GM23248 (cell line): ENCODE results near the gene RAD51C. TPM values are rescaled to one million over a fixed set of nuclear protein-coding genes. Genes with fewer than 3 reads are reported as not detected.
"Not testable (repeated sequence)": the region's sequence is repeated elsewhere in the genome, so short reads cannot be mapped to it uniquely, and the experiment has no call there.

Source experiments
- DNase-seq: peaks from one replicate; pipeline ENCODE4 v3.0.0-alpha.2; 2015
- H2AFZ ChIP-seq: fragments of 200-600 bp; sonication (generic); 2 replicates; pipeline ENCODE4 v1.6.1; 2016; ENCODE audit warnings: antibody characterized with exemption
- H3F3A ChIP-seq: fragments of 200-600 bp; sonication (generic); 2 replicates; pipeline ENCODE4 v1.6.1; 2016; ENCODE audit warnings: mild to moderate bottlenecking, antibody characterized with exemption, mixed run types; ENCODE audit not compliant: insufficient read depth
- H3K27ac ChIP-seq: fragments of 200-600 bp; sonication (generic); 2 replicates; pipeline ENCODE4 v1.5.1; 2016; ENCODE audit warnings: mild to moderate bottlenecking
- H3K27me3 ChIP-seq: fragments of 200-600 bp; sonication (generic); replicated peaks from 2 replicates; pipeline ENCODE4 v1.6.1; 2016; ENCODE audit warnings: mild to moderate bottlenecking; ENCODE audit not compliant: insufficient read depth
- H3K36me3 ChIP-seq: fragments of 200-600 bp; sonication (generic); 2 replicates; pipeline ENCODE4 v1.6.1; 2016; ENCODE audit warnings: low read depth, mild to moderate bottlenecking
- H3K4me1 ChIP-seq: fragments of 200-600 bp; sonication (generic); 2 replicates; pipeline ENCODE4 v1.6.1; 2016; ENCODE audit warnings: mild to moderate bottlenecking; ENCODE audit not compliant: insufficient read depth
- H3K4me2 ChIP-seq: fragments of 200-600 bp; sonication (generic); one replicate; pipeline ENCODE4 v1.6.1; 2016; ENCODE audit warnings: mild to moderate bottlenecking; ENCODE audit not compliant: unreplicated experiment
- H3K4me3 ChIP-seq: fragments of 200-600 bp; sonication (generic); 2 replicates; pipeline ENCODE4 v1.5.1; 2016; ENCODE audit warnings: mild to moderate bottlenecking
- H3K79me2 ChIP-seq: fragments of 200-600 bp; sonication (generic); 2 replicates; pipeline ENCODE4 v1.6.1; 2016; ENCODE audit warnings: mild to moderate bottlenecking; ENCODE audit not compliant: insufficient read depth
- H3K9ac ChIP-seq: fragments of 200-600 bp; sonication (generic); 2 replicates; pipeline ENCODE4 v1.6.1; 2016; ENCODE audit warnings: mild to moderate bottlenecking
- H3K9me2 ChIP-seq: fragments of 200-600 bp; sonication (generic); 2 replicates; pipeline ENCODE4 v1.6.1; 2016; ENCODE audit warnings: mixed run types, mild to moderate bottlenecking, moderate library complexity; ENCODE audit not compliant: insufficient read depth
- H3K9me3 ChIP-seq: fragments of 200-600 bp; sonication (generic); one replicate; pipeline ENCODE4 v1.6.1; 2017; ENCODE audit warnings: low read depth
- H4K20me1 ChIP-seq: fragments of 200-600 bp; sonication (generic); 2 replicates; pipeline ENCODE4 v1.6.0; 2016; ENCODE audit not compliant: insufficient read depth
- EZH2 ChIP-seq: fragments of 200-600 bp; sonication (generic); IDR thresholded peaks from 2 replicates; pipeline ENCODE4 v1.6.1; 2018; ENCODE audit warnings: antibody characterized with exemption, mild to moderate bottlenecking; ENCODE audit not compliant: insufficient read depth, poor library complexity, severe bottlenecking
- EZH2phosphoT487 ChIP-seq: fragments of 200-600 bp; sonication (generic); IDR thresholded peaks from 2 replicates; pipeline ENCODE4 v1.6.1; 2018; ENCODE audit warnings: antibody characterized with exemption, moderate library complexity, mild to moderate bottlenecking, low read depth; ENCODE audit not compliant: insufficient read depth
- WGBS, 2 experiments: methylation state at CpG; one replicate each; pipeline ENCODE4 v1.1.6; 2015 to 2017; ENCODE audit warnings: low lambda C conversion rate in 2 of 2, low coverage in 1 of 2; ENCODE audit errors: missing lambda C conversion rate in 2 of 2; 5-methylcytosine and 5-hydroxymethylcytosine counted together
- in situ Hi-C: fragments of 300-500 bp; cut with MboI; formaldehyde crosslinking; loops from 2 replicates; pipeline ENCODE4 v1.15.0; 2020
- polyA plus RNA-seq: library from polyadenylated mRNA; unstranded; fragments of >200 nt; fragmentation: Nextera tagmentation; extraction: Ambion mirVana; gene quantifications from 2 replicates; pipeline ENCODE4 v1.2.1, GENCODE V29; 2016
- total RNA-seq: library from RNA; depleted of rRNA; stranded (reverse); fragments of >200 nt; shearing (Covaris generic); gene quantifications from 2 replicates; pipeline ENCODE4 v1.2.3, GENCODE V29; 2014

RAD51C gene
- total and polyA plus RNA-seq, 2 experiments from 2014 or later = 17.2 to 40.2 TPM

DNA sequence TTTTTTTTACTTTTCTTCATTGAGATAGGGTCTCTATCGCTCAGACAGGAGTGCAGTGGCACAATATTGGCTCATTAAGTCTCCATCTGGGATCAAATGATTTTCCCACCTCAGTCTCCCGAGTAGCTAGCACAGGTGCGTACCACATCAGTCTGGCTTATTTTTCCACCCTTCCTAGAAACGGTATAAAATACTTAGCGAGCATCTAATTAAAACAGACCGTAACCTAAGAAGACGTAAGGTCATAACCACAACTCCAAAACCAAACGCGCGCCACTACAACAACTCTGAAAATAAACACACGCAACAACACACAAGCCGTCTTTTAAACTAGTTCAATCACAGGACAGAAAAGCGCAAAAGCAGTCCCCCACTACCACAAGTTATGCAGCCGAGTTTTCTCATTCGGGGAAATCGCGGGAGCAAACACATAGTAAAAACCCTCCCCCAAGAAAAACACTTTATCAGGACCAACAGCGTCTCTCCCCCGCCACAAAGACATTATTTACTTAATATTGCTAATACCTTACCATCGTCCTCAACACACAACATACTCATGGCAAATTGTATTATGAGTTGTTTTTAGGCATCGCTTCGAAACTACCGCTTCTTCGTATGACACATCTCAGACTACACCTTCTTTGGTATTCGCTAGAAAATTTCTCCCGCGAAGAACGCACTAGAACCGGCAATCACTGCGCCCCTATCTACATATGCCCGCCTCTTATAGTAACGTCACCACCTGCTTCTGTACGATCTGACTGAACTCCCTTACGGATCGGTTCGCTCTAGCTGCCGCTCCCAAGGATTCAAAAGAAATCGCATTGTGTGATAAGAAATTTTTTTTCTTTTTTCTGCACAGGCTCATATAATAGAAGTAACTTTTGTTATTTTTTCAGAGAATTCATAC is 33.3 kb upstream of the RAD51C start:
- Histone ChIP-seq H3K9me3 (no peaks in the 10 kb centered on the region), H3K27me3 (no peaks in the 10 kb centered on the region), H3K9ac (peak overlapping the region; percentile 89), H3K27ac (peak overlapping the region; percentile 63), H3F3A (peaks cover 6% of the 10 kb centered on the region), H3K4me1 (no peaks in the 10 kb centered on the region), H3K36me3 (no peaks in the 10 kb centered on the region), H3K9me2 (no peaks in the 10 kb centered on the region), H2AFZ (peak overlapping the region; percentile 81), H3K4me3 (peak overlapping the region; percentile 63), H4K20me1 (no peaks in the 10 kb centered on the region), H3K4me2 (peak overlapping the region; percentile 77), H3K79me2 (no peaks in the 10 kb centered on the region)
- TF ChIP-seq EZH2 (no peak), EZH2phosphoT487 (no peak)
- DNase-seq = peak; percentile 89
- in situ Hi-C loops = no loop called here
- 4 to 5% methylated on average over 38 of the region's 38 CpGs for WGBS, 2 experiments

GRCh38 chr17:58659714-58660084 is 32.7 kb upstream of the RAD51C start:
- H3K9me3 ChIP-seq, H3F3A ChIP-seq, H4K20me1 ChIP-seq, DNase-seq, H3K36me3 ChIP-seq, in situ Hi-C loops, H3K27me3 ChIP-seq, H3K27ac ChIP-seq, H3K4me1 ChIP-seq, H3K9me2 ChIP-seq, H3K79me2 ChIP-seq: not testable (repeated sequence)
- H3K9ac ChIP-seq = peak overlapping the region; percentile 89
- H3K4me2 ChIP-seq = peak overlapping the region; percentile 77
- H2AFZ ChIP-seq = peak overlapping the region; percentile 81
- WGBS, 2 experiments = 60% methylated on average over 9 of the region's 9 CpGs
- peak overlapping the region; percentile 63 for H3K4me3 ChIP-seq

- H3K27ac ChIP-seq = no peak overlapping the region
- no peaks in the 10 kb centered on the region for H3K9me3 ChIP-seq
- H3F3A ChIP-seq = peaks cover 6% of the 10 kb centered on the region
- no peak overlapping the region for H3K4me3 ChIP-seq
- H3K79me2 ChIP-seq = no peaks in the 10 kb centered on the region
- DNase-seq = no peak
- no peak overlapping the region for H3K4me2 ChIP-seq
- no peaks in the 10 kb centered on the region for H3K27me3 ChIP-seq
- no peak overlapping the region for H2AFZ ChIP-seq
- in situ Hi-C loops = no loop called here
- H3K9me2 ChIP-seq = no peaks in the 10 kb centered on the region
- H3K9ac ChIP-seq = no peak overlapping the region
- WGBS, 2 experiments = 75 to 80% methylated on average over 4 of the region's 4 CpGs
- H3K36me3 ChIP-seq = no peaks in the 10 kb centered on the region
- H4K20me1 ChIP-seq = no peaks in the 10 kb centered on the region
- no peak for TF ChIP-seq EZH2
- no peak for TF ChIP-seq EZH2phosphoT487
- H3K4me1 ChIP-seq = no peaks in the 10 kb centered on the region
Observed at GRCh38 chr17:58660621-58661020, 31.8 kb upstream of the RAD51C start.

GRCh38 chr17:58661499-58661898 is 30.9 kb upstream of the RAD51C start:
- Histone ChIP-seq H3K4me3 (no peak overlapping the region), H3K9me2 (no peaks in the 10 kb centered on the region), H3K27me3 (no peaks in the 10 kb centered on the region), H3K4me1 (no peaks in the 10 kb centered on the region), H3F3A (peaks cover 6% of the 10 kb centered on the region), H3K27ac (no peak overlapping the region), H4K20me1 (no peaks in the 10 kb centered on the region), H3K9ac (no peak overlapping the region), H3K4me2 (no peak overlapping the region), H3K9me3 (no peaks in the 10 kb centered on the region), H2AFZ (no peak overlapping the region), H3K79me2 (no peaks in the 10 kb centered on the region), H3K36me3 (no peaks in the 10 kb centered on the region)
- TF ChIP-seq EZH2 (no peak), EZH2phosphoT487 (no peak)
- 82 to 90% methylated on average over 26 of the region's 26 CpGs for WGBS, 2 experiments
- no peak for DNase-seq
- in situ Hi-C loops = no loop called here
